ENCODE results near the gene ZNF141. TPM values are rescaled to one million over a fixed set of nuclear protein-coding genes. Genes with fewer than 3 reads are reported as not detected.
"Not testable (repeated sequence)": the region's sequence is repeated elsewhere in the genome, so short reads cannot be mapped to it uniquely, and the experiment has no call there.

Gene ZNF141
- total RNA-seq: 10 to 100 TPM in 2 of 4 donors, 1 to 10 TPM in 2; 4.7 to 13.8 (median 11.4) TPM

- TF ChIP-seq POLR2A (IDR thresholded peaks at IDR 0.05): peak in 1 of 2 donors; percentile 41
- no peak for TF ChIP-seq CTCF (IDR thresholded peaks at IDR 0.05)
- 0% methylated on average over 48 to 53 of the region's 59 CpGs for WGBS, 2 donors
- peak; percentile 97 to 99 for DNase-seq (ENCODE audit: low spot score in 2 of 2)
- peak within 1 kb of the TSS; percentile 85 for H3K4me3 ChIP-seq (ENCODE audit: low read depth, poor library complexity, severe bottlenecking)
- intact Hi-C loops (cut with DNase I; ENCODE audit: low total_unique reads): no loop called here
Measured at GRCh38 chr4:337143-337931, at the start of gene ZNF141. Gene ZNF141 (plus strand): TSS chr4:337814. CDS start chr4:337984, 170 bp downstream.

GRCh38 chr4:288891-289290, 48.7 kb upstream of the ZNF141 start:
- no peak overlapping the region for H3K4me3 ChIP-seq (ENCODE audit: low read depth, poor library complexity, severe bottlenecking)
- no peak for DNase-seq (ENCODE audit: low spot score in 2 of 2)
- intact Hi-C loops (cut with DNase I; ENCODE audit: low total_unique reads): no loop called here
- TF ChIP-seq CTCF (IDR thresholded peaks at IDR 0.05) (no peak), POLR2A (IDR thresholded peaks at IDR 0.05) (no peak)
- 91 to 97% methylated on average over 2 of the region's 2 CpGs for WGBS, 2 donors

- intact Hi-C loops (cut with DNase I; ENCODE audit: low total_unique reads): no loop called here
- no peak overlapping the region for H3K4me3 ChIP-seq (ENCODE audit: low read depth, poor library complexity, severe bottlenecking)
- TF ChIP-seq CTCF (IDR thresholded peaks at IDR 0.05) (no peak), POLR2A (IDR thresholded peaks at IDR 0.05) (no peak)
- no peak for DNase-seq (ENCODE audit: low spot score in 2 of 2)
- 95 to 97% methylated on average over 3 of the region's 3 CpGs for WGBS, 2 donors
Measured at GRCh38 chr4:294732-295131, 42.9 kb upstream of the ZNF141 start.

- TF ChIP-seq CTCF (IDR thresholded peaks at IDR 0.05): no peak
- no peak for TF ChIP-seq POLR2A (IDR thresholded peaks at IDR 0.05)
- WGBS, 2 donors: 91 to 95% methylated on average over 4 of the region's 4 CpGs
- H3K4me3 ChIP-seq (ENCODE audit: low read depth, poor library complexity, severe bottlenecking): no peak overlapping the region
- intact Hi-C loops (cut with DNase I; ENCODE audit: low total_unique reads): no loop called here
- no peak for DNase-seq (ENCODE audit: low spot score in 2 of 2)
Measured at GRCh38 chr4:302381-302780, 35.2 kb upstream of the ZNF141 start.

- H3K4me3 ChIP-seq (ENCODE audit: low read depth, poor library complexity, severe bottlenecking); DNase-seq (ENCODE audit: low spot score in 2 of 2); intact Hi-C loops (cut with DNase I; ENCODE audit: low total_unique reads): not testable (repeated sequence)
- 6 to 13% methylated on average over 10 to 13 of the region's 20 CpGs for WGBS, 2 donors
Measured at GRCh38 chr4:304516-304915, 33.1 kb upstream of the ZNF141 start.

GRCh38 chr4:304969-305680, 32.5 kb upstream of the ZNF141 start, which contains the start of gene ZNF732:
Gene ZNF732 (minus strand): TSS chr4:305474. CDS start chr4:305310, 164 bp downstream.
- WGBS, 2 donors: 3% methylated on average over 33 to 41 of the region's 53 CpGs
- TF ChIP-seq POLR2A (IDR thresholded peaks at IDR 0.05): no peak
- no peak for TF ChIP-seq CTCF (IDR thresholded peaks at IDR 0.05)
- DNase-seq (ENCODE audit: low spot score in 2 of 2): peak in 1 of 2 donors; percentile 55
- intact Hi-C loops (cut with DNase I; ENCODE audit: low total_unique reads): no loop called here
- H3K4me3 ChIP-seq (ENCODE audit: low read depth, poor library complexity, severe bottlenecking): peak within 1 kb of the TSS; percentile 2

All from lower leg skin (tissue), 4 donors.